GM12878 (cell line): Measurements from ENCODE around the gene CCL11. TPM values are rescaled to one million over a fixed set of nuclear protein-coding genes. Genes with fewer than 3 reads are reported as not detected.

Source experiments
- ATAC-seq: fragments of 200-7000 bp; cut with Tn5 transposase; 3 replicates; pipeline ENCODE4 v1.9.1; 2020; ENCODE audit warnings: mild to moderate bottlenecking, moderate library complexity
- BruUV-seq: library from RNA; stranded (reverse); fragments of 400-500 nt; replicated peaks from 2 replicates; lab custom pipeline; 2021; lab: Mats Ljungman, UMichigan
- CTCF ChIA-PET: fragments of 300-600 bp; sonication (Branson Sonifier 250); formaldehyde crosslinking; extraction: SDS; loops from one replicate; lab custom pipeline; 2021; ENCODE audit warnings: inconsistent platforms; lab: Yijun Ruan, JAX
- POLR2A ChIA-PET: fragments of 350-600 bp; formaldehyde crosslinking; extraction: SDS; loops from one replicate; lab custom pipeline; 2021; ENCODE audit warnings: inconsistent platforms; lab: Charles Lee
- RAD21 ChIA-PET: fragments of 300-600 bp; sonication (Branson Sonifier 250); formaldehyde crosslinking; loops from one replicate; lab custom pipeline; 2023; ENCODE audit warnings: antibody characterized with exemption; ENCODE audit not compliant: unreplicated experiment; lab: Charles Lee
- SMC1A ChIA-PET: fragments of 300-600 bp; sonication (Branson Sonifier 250); formaldehyde crosslinking; loops from one replicate; lab custom pipeline; 2023; ENCODE audit not compliant: unreplicated experiment, uncharacterized antibody; lab: Charles Lee
- DNase-seq: peaks from one replicate; pipeline ENCODE4 v3.0.0-alpha.2; 2011; ENCODE audit warnings: low read depth, low spot score
- FAIRE-seq: peaks from 3 replicates; lab custom pipeline; 2011; peaks lifted over from hg19 to GRCh38; lab: Jason Lieb, UNC
- H2AFZ ChIP-seq: 2 replicates; pipeline ENCODE4 v1.6.0; 2011; ENCODE audit warnings: low read depth, low read length, control low read depth; ENCODE audit not compliant: control insufficient read depth
- H3K27ac ChIP-seq: 2 replicates; pipeline ENCODE4 v1.5.1; 2011; ENCODE audit warnings: control low read depth; ENCODE audit not compliant: control insufficient read depth, insufficient read depth
- H3K27me3 ChIP-seq, 2 experiments: replicated peaks in 1 of 2; 2 replicates each; pipeline versions ENCODE4 v1.6.0 to v1.6.1; 2011; ENCODE audit warnings: low read length in 1 of 2; ENCODE audit not compliant: control insufficient read depth in 2 of 2, insufficient read depth in 2 of 2
- H3K36me3 ChIP-seq, 2 experiments: 2 replicates each; pipeline ENCODE4 v1.5.1; 2011; ENCODE audit warnings: low read length in 1 of 2; ENCODE audit not compliant: control insufficient read depth in 2 of 2, insufficient read depth in 2 of 2
- H3K4me1 ChIP-seq: 2 replicates; pipeline ENCODE4 v1.6.1; 2011; ENCODE audit warnings: mild to moderate bottlenecking, low read length, moderate library complexity, mixed read lengths; ENCODE audit not compliant: control insufficient read depth, insufficient read depth
- H3K4me2 ChIP-seq: 2 replicates; pipeline ENCODE4 v1.6.0; 2011; ENCODE audit warnings: control low read depth; ENCODE audit not compliant: control insufficient read depth, insufficient read depth
- H3K4me3 ChIP-seq: fragments of 200-600 bp; sonication (generic); 2 replicates; pipeline ENCODE4 v1.5.1; 2016
- H3K79me2 ChIP-seq: 2 replicates; pipeline ENCODE4 v1.6.0; 2011; ENCODE audit warnings: low read length; ENCODE audit not compliant: control insufficient read depth, insufficient read depth
- H3K9ac ChIP-seq: 2 replicates; pipeline ENCODE4 v1.8.0; 2011; ENCODE audit warnings: low read length, control low read depth, mixed read lengths; ENCODE audit not compliant: control insufficient read depth, insufficient read depth
- H3K9me3 ChIP-seq: replicated peaks from 3 replicates; pipeline ENCODE4 v1.5.1; 2011; ENCODE audit warnings: mild to moderate bottlenecking, low read length; ENCODE audit not compliant: control insufficient read depth, insufficient read depth
- H4K20me1 ChIP-seq: 2 replicates; pipeline ENCODE4 v1.6.0; 2011; ENCODE audit not compliant: control insufficient read depth, insufficient read depth
- BMI1 ChIP-seq: fragments of 450-650 bp; IDR thresholded peaks from 2 replicates; pipeline ENCODE4 v1.6.1; 2016; ENCODE audit warnings: mild to moderate bottlenecking, moderate library complexity, borderline replicate concordance
- CREB1 ChIP-seq: IDR thresholded peaks from 2 replicates; pipeline ENCODE4 v1.6.1; 2012; ENCODE audit warnings: low read depth, mild to moderate bottlenecking, inconsistent platforms
- GABPA ChIP-seq: IDR thresholded peaks from 2 replicates; pipeline ENCODE4 v1.6.1; 2014; ENCODE audit warnings: antibody characterized with exemption, low read depth, mild to moderate bottlenecking, inconsistent platforms
- HCFC1 ChIP-seq: fragments of 150-350 bp; IDR thresholded peaks from 2 replicates; pipeline ENCODE4 v1.6.1; 2014; ENCODE audit warnings: low read length
- MEF2B ChIP-seq: fragments of 450-650 bp; IDR thresholded peaks from 2 replicates; pipeline ENCODE4 v1.6.1; 2018; ENCODE audit warnings: mild to moderate bottlenecking, moderate library complexity; ENCODE audit not compliant: partially characterized antibody, poor library complexity, severe bottlenecking
- NFIC ChIP-seq: IDR thresholded peaks from 2 replicates; pipeline ENCODE4 v1.6.1; 2012; ENCODE audit warnings: low read depth, mild to moderate bottlenecking, inconsistent platforms, low read length, moderate library complexity
- POU2F2 ChIP-seq: IDR thresholded peaks from 3 replicates; pipeline ENCODE4 v1.6.1; 2011; ENCODE audit warnings: low read depth, mild to moderate bottlenecking, low read length, borderline replicate concordance
- RELA ChIP-seq: fragments of 450-650 bp; IDR thresholded peaks from 2 replicates; pipeline ENCODE4 v1.8.0; 2014; ENCODE audit warnings: borderline replicate concordance; ENCODE audit not compliant: partially characterized antibody
- SMAD5 ChIP-seq: IDR thresholded peaks from 2 replicates; pipeline ENCODE4 v1.6.1; 2016; ENCODE audit warnings: antibody characterized with exemption, low read depth
- STAT1 ChIP-seq: fragments of 450-650 bp; conservative IDR thresholded peaks from 2 replicates; pipeline ENCODE4 v1.6.1; 2014; ENCODE audit warnings: antibody characterized with exemption, mild to moderate bottlenecking
- STAT3 ChIP-seq: IDR thresholded peaks from 2 replicates; pipeline ENCODE4 v1.6.1; 2011; ENCODE audit warnings: low read depth, low read length, improper control_type of control experiment
- WGBS: methylation state at CpG from one replicate; pipeline ENCODE4 v1.1.6; 2016; ENCODE audit warnings: low lambda C conversion rate; ENCODE audit not compliant: insufficient replicate concordance, insufficient coverage; ENCODE audit errors: missing lambda C conversion rate; 5-methylcytosine and 5-hydroxymethylcytosine counted together
- in situ Hi-C: fragments of 300-500 bp; cut with MboI; formaldehyde crosslinking; loops from 9 replicates; pipeline ENCODE4 v1.14.3; 2018; ENCODE audit warnings: mixed read lengths
- intact Hi-C: fragments of 100-400 bp; cut with micrococcal nuclease; formaldehyde crosslinking; loops from one replicate; pipeline ENCODE4 v1.14.2; 2022; ENCODE audit not compliant: unreplicated experiment
- polyA plus RNA-seq, 11 experiments: library from polyadenylated mRNA; depleted of rRNA in 4 of 11; unstranded in 6 of 11; stranded (reverse) in 5 of 11; fragments of >200 nt; fragmentation: Nextera tagmentation in 4 of 11; fragmentation: Illumina TruSeq in 1 of 11; extraction: Ambion mirVana in 4 of 11; extraction: Trizol in 1 of 11; gene quantifications; 1 replicate in 1 of 11; 2 replicates in 10 of 11; pipeline versions ENCODE4 v1.2.1 to v1.2.3, GENCODE V29; 2011 to 2016; ENCODE audit warnings: inconsistent platforms in 2 of 11, missing spikeins in 2 of 11, low read depth in 1 of 11
- total RNA-seq, 4 experiments: library from RNA; depleted of rRNA in 3 of 4; stranded (reverse); fragments of >200 nt in 3 of 4; fragmentation: Illumina TruSeq in 1 of 4; extraction: Trizol in 1 of 4; gene quantifications; 2 replicates each; pipeline versions ENCODE4 v1.2.1 to v1.2.3, GENCODE V29; 2013 to 2021
- TF ChIP-seq, protein P1 (sequence below): IDR thresholded peaks from 2 replicates; pipeline ENCODE4 v1.6.1; 2012; ENCODE audit warnings: mild to moderate bottlenecking, low read depth, low read length
- TF ChIP-seq, protein P2 (sequence below): fragments of 450-650 bp; conservative IDR thresholded peaks from 2 replicates; pipeline ENCODE4 v1.6.1; 2017; ENCODE audit warnings: mild to moderate bottlenecking, moderate library complexity
- TF ChIP-seq, protein P3 (sequence below): IDR thresholded peaks from 2 replicates; pipeline ENCODE4 v1.6.1; 2011; ENCODE audit warnings: borderline replicate concordance, low read depth, mild to moderate bottlenecking, moderate library complexity, low read length; ENCODE audit not compliant: insufficient read depth, poor library complexity, severe bottlenecking

CCL11 gene
- total and polyA plus RNA-seq, 10 of the 15 experiments (the other 5 are each of a cell fraction or from before 2014, with no cell fraction given) = not detected

DNA sequence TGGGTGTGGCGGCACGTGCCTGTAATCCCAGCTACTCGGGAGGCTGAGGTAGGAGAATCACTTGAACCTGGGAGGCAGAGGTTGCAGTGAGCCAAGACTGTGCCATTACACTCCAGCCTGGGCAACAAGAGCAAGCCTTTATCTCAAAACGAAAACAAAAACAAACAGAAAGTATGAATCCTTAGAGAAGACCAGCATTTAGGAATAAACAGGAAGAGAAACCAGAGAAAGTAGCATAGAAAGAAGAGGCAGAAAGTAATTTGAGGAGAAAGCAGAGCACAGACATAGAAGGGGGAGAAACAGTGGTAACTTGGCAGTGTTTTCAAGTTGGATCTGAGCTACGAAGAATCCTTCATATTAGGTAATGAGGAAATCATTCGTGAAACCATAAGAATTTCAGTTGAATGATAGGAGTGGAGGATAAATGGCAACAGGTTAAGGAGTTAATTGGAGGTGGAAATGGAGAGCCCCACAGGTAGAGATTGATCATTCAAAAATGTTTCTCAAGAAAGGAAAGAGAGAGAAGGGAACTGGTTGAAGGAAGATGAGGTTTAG, 40.1 kb upstream of the CCL11 start:
- POLR2A ChIA-PET = no interaction called here
- no peak overlapping the region for H2AFZ ChIP-seq
- H4K20me1 ChIP-seq = no peaks in the 10 kb centered on the region
- no peak overlapping the region for H3K4me3 ChIP-seq
- WGBS = 54% methylated on average over 6 of the region's 6 CpGs
- ATAC-seq (no peak), DNase-seq (no peak), FAIRE-seq (no peak)
- intact Hi-C loops = no loop called here
- CTCF ChIA-PET = no interaction called here
- BruUV-seq = no TSS peak
- H3K79me2 ChIP-seq = no peaks in the 10 kb centered on the region
- in situ Hi-C loops = no loop called here
- no peak overlapping the region for H3K4me2 ChIP-seq
- H3K9me3 ChIP-seq = no peaks in the 10 kb centered on the region; the same call in 2 of the 3 replicates
- H3K9ac ChIP-seq = no peak overlapping the region
- RAD21 ChIA-PET = no interaction called here
- H3K27me3 ChIP-seq = no peaks in the 10 kb centered on the region; a peak in 1 of 4 replicates
- H3K36me3 ChIP-seq = no peaks in the 10 kb centered on the region
- TF ChIP-seq STAT1 = no peak
- TF ChIP-seq, protein P1, sequence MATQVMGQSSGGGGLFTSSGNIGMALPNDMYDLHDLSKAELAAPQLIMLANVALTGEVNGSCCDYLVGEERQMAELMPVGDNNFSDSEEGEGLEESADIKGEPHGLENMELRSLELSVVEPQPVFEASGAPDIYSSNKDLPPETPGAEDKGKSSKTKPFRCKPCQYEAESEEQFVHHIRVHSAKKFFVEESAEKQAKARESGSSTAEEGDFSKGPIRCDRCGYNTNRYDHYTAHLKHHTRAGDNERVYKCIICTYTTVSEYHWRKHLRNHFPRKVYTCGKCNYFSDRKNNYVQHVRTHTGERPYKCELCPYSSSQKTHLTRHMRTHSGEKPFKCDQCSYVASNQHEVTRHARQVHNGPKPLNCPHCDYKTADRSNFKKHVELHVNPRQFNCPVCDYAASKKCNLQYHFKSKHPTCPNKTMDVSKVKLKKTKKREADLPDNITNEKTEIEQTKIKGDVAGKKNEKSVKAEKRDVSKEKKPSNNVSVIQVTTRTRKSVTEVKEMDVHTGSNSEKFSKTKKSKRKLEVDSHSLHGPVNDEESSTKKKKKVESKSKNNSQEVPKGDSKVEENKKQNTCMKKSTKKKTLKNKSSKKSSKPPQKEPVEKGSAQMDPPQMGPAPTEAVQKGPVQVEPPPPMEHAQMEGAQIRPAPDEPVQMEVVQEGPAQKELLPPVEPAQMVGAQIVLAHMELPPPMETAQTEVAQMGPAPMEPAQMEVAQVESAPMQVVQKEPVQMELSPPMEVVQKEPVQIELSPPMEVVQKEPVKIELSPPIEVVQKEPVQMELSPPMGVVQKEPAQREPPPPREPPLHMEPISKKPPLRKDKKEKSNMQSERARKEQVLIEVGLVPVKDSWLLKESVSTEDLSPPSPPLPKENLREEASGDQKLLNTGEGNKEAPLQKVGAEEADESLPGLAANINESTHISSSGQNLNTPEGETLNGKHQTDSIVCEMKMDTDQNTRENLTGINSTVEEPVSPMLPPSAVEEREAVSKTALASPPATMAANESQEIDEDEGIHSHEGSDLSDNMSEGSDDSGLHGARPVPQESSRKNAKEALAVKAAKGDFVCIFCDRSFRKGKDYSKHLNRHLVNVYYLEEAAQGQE = no peak
- TF ChIP-seq STAT3 = no peak
- no peak for TF ChIP-seq HCFC1
- TF ChIP-seq SMAD5 = no peak
- no peak for TF ChIP-seq CREB1
- TF ChIP-seq NFIC = no peak
- TF ChIP-seq RELA = no peak
- TF ChIP-seq, protein P2, sequence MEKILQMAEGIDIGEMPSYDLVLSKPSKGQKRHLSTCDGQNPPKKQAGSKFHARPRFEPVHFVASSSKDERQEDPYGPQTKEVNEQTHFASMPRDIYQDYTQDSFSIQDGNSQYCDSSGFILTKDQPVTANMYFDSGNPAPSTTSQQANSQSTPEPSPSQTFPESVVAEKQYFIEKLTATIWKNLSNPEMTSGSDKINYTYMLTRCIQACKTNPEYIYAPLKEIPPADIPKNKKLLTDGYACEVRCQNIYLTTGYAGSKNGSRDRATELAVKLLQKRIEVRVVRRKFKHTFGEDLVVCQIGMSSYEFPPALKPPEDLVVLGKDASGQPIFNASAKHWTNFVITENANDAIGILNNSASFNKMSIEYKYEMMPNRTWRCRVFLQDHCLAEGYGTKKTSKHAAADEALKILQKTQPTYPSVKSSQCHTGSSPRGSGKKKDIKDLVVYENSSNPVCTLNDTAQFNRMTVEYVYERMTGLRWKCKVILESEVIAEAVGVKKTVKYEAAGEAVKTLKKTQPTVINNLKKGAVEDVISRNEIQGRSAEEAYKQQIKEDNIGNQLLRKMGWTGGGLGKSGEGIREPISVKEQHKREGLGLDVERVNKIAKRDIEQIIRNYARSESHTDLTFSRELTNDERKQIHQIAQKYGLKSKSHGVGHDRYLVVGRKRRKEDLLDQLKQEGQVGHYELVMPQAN = no peak
- no peak for TF ChIP-seq POU2F2
- no peak for TF ChIP-seq BMI1
- TF ChIP-seq, protein P3, sequence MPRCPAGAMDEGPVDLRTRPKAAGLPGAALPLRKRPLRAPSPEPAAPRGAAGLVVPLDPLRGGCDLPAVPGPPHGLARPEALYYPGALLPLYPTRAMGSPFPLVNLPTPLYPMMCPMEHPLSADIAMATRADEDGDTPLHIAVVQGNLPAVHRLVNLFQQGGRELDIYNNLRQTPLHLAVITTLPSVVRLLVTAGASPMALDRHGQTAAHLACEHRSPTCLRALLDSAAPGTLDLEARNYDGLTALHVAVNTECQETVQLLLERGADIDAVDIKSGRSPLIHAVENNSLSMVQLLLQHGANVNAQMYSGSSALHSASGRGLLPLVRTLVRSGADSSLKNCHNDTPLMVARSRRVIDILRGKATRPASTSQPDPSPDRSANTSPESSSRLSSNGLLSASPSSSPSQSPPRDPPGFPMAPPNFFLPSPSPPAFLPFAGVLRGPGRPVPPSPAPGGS = no peak
- TF ChIP-seq GABPA = no peak
- TF ChIP-seq MEF2B = no peak
- H3K4me1 ChIP-seq = peaks cover 23% of the 10 kb centered on the region
- SMC1A ChIA-PET = no interaction called here
- H3K27ac ChIP-seq = no peak overlapping the region
